Neutrophil (primary cell): ENCODE measurements around the gene MYLK4.

Source experiments
- H3K27ac ChIP-seq: fragments of 200-600 bp; sonication (generic); 2 replicates; pipeline ENCODE4 v1.5.1; 2016; ENCODE audit warnings: mild to moderate bottlenecking, moderate library complexity
- H3K27me3 ChIP-seq: fragments of 200-600 bp; sonication (generic); 2 replicates; pipeline ENCODE4 v1.6.0; 2016; ENCODE audit warnings: mild to moderate bottlenecking
- H3K36me3 ChIP-seq: fragments of 200-600 bp; sonication (generic); 2 replicates; pipeline ENCODE4 v1.5.1; 2017
- H3K4me1 ChIP-seq, 2 experiments: fragments of 200-600 bp in 1 of 2; sonication (generic) in 1 of 2; 1 replicate in 1 of 2; 2 replicates in 1 of 2; pipeline versions ENCODE4 v1.5.1 to v1.6.1; 2013 to 2016; ENCODE audit warnings: low read depth in 1 of 2, low read length in 1 of 2, mild to moderate bottlenecking in 1 of 2, moderate library complexity in 1 of 2; ENCODE audit not compliant: control insufficient read depth in 1 of 2, insufficient read depth in 1 of 2
- H3K4me3 ChIP-seq, 2 experiments: fragments of 200-600 bp in 1 of 2; sonication (generic) in 1 of 2; 1 replicate in 1 of 2; 2 replicates in 1 of 2; pipeline ENCODE4 v1.5.1; 2013 to 2016; ENCODE audit warnings: low read depth in 1 of 2, low read length in 1 of 2, mild to moderate bottlenecking in 1 of 2, moderate library complexity in 1 of 2
- H3K9me3 ChIP-seq: fragments of 200-600 bp; sonication (generic); 2 replicates; pipeline ENCODE4 v1.5.1; 2016
- TF ChIP-seq, protein P1 (sequence below): fragments of 200-600 bp; sonication (generic); IDR thresholded peaks from 2 replicates; pipeline ENCODE4 v1.5.1; 2016; ENCODE audit warnings: antibody characterized with exemption

The MYLK4 gene

DNA sequence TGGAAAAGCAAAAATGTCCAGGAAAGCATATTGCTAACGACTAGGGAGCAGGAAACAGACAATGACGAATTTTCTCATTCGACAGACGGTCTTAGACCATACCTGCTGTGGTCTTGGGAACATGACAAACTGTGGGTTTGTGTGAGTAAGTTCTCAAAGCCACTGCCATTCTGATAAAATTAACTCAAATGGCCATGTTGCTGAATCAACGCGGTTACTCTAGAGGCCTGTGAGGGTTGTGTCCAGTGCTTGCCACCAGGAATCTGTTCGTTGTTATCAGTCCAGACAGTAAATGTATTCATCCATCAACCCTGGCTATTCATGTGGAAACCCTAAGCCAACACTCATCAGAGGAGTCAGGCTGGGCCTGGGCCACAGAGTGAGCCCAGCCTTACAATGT, 124.3 kb downstream of the MYLK4 start:
- TF ChIP-seq, protein P1, sequence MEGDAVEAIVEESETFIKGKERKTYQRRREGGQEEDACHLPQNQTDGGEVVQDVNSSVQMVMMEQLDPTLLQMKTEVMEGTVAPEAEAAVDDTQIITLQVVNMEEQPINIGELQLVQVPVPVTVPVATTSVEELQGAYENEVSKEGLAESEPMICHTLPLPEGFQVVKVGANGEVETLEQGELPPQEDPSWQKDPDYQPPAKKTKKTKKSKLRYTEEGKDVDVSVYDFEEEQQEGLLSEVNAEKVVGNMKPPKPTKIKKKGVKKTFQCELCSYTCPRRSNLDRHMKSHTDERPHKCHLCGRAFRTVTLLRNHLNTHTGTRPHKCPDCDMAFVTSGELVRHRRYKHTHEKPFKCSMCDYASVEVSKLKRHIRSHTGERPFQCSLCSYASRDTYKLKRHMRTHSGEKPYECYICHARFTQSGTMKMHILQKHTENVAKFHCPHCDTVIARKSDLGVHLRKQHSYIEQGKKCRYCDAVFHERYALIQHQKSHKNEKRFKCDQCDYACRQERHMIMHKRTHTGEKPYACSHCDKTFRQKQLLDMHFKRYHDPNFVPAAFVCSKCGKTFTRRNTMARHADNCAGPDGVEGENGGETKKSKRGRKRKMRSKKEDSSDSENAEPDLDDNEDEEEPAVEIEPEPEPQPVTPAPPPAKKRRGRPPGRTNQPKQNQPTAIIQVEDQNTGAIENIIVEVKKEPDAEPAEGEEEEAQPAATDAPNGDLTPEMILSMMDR: no peak
- Histone ChIP-seq H3K36me3 (peaks cover 6% of the 10 kb centered on the region), H3K27ac (no peak overlapping the region), H3K9me3 (no peaks in the 10 kb centered on the region), H3K27me3 (no peaks in the 10 kb centered on the region), H3K4me1 (no peaks in the 10 kb centered on the region), H3K4me3 (no peak overlapping the region)

GRCh38 chr6:2625581-2625980, 125.1 kb downstream of the MYLK4 start:
- Histone ChIP-seq H3K27ac (no peak overlapping the region), H3K4me1 (no peaks in the 10 kb centered on the region), H3K4me3 (no peak overlapping the region), H3K9me3 (no peaks in the 10 kb centered on the region), H3K36me3 (no peaks in the 10 kb centered on the region), H3K27me3 (no peaks in the 10 kb centered on the region)
- TF ChIP-seq, protein P1: no peak

DNA sequence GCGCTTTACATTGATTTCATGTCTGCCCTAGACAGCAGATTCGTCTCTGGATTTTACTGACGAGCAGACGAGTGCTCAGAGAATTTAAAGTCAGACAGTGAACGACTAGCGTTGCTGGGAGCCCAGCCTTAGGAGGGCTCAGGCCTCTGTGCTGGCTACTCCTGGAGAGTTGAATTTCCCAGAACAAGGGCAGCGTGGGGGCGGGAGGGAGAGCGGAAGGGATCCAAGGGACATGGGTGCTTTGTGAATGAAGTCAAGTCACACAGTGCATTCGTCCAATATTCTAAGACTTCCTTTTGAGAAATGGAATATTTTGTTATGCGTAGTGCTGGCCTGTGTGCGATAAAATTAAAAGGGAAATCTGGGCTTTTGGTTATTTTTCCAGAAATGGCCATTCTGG, 126.5 kb downstream of the MYLK4 start:
- TF ChIP-seq, protein P1: no peak

GRCh38 chr6:2623295-2623694, 127.4 kb downstream of the MYLK4 start:
- TF ChIP-seq, protein P1: no peak
- Histone ChIP-seq H3K4me3 (no peak overlapping the region), H3K9me3 (no peaks in the 10 kb centered on the region), H3K27me3 (no peaks in the 10 kb centered on the region), H3K36me3 (no peaks in the 10 kb centered on the region), H3K4me1 (no peaks in the 10 kb centered on the region), H3K27ac (no peak overlapping the region)

More for the DNA sequence above, 126.5 kb downstream of the MYLK4 start:
- H3K9me3 ChIP-seq: no peaks in the 10 kb centered on the region
- H3K4me3 ChIP-seq: no peak overlapping the region
- H3K36me3 ChIP-seq: no peaks in the 10 kb centered on the region
- no peaks in the 10 kb centered on the region for H3K27me3 ChIP-seq
- H3K27ac ChIP-seq: no peak overlapping the region
- no peaks in the 10 kb centered on the region for H3K4me1 ChIP-seq

DNA sequence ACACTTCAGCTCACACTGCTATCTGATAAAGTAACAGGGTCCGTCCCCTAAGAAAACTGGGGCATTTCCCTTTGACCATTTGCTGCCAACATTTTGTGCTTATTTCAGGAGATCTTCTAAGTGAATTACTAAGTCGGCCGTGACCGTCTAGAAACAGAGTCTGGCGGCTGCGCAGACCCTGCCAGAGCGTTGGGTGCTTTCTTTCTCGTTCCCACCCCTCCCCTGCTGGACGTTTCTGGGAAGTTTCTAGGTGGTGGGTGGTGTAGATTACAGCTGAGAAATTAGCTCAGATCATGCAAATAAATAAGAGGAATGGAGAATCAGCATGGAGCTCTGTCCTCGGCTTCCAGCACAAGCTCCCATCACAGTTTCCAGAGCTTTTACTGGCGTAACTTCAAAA, 128.1 kb downstream of the MYLK4 start:
- no peak overlapping the region for H3K4me3 ChIP-seq
- H3K27ac ChIP-seq: no peak overlapping the region
- H3K4me1 ChIP-seq: no peaks in the 10 kb centered on the region
- no peaks in the 10 kb centered on the region for H3K9me3 ChIP-seq
- TF ChIP-seq, protein P1: no peak
- H3K36me3 ChIP-seq: no peaks in the 10 kb centered on the region
- no peaks in the 10 kb centered on the region for H3K27me3 ChIP-seq

DNA sequence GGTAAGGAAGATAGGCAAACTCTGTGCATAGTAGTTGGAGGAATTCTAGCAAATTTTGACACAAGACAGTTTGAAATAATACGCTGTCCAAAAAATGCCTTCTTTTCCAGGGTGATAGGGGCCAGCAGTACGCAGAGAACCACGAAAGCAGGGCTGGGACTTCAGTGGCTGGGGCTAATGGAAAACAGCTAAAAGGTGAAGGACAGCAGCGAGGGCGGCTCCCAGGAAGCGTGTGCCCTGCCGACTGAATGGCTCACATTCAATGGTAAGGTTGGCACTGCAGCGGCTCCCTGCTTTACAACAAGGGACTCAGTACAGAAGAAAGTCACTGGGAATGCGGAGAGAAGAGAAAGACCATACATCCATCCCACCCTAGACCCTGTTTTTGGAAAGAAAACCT, 131.1 kb downstream of the MYLK4 start:
- H3K27me3 ChIP-seq: no peaks in the 10 kb centered on the region
- TF ChIP-seq, protein P1: no peak
- H3K36me3 ChIP-seq: no peaks in the 10 kb centered on the region
- H3K4me3 ChIP-seq: no peak overlapping the region
- no peaks in the 10 kb centered on the region for H3K9me3 ChIP-seq
- no peak overlapping the region for H3K27ac ChIP-seq
- H3K4me1 ChIP-seq: no peaks in the 10 kb centered on the region
